GM19035 (cell line): ENCODE results near the gene APOBEC4.
"Not testable (repeated sequence)": the region's sequence is repeated elsewhere in the genome, so short reads cannot be mapped to it uniquely, and the experiment has no call there.

Source experiments
- ATAC-seq: cut with Tn5 transposase; IDR thresholded peaks from one replicate; pipeline ENCODE4 v1.9.1; 2021; ENCODE audit not compliant: unreplicated experiment

The APOBEC4 gene

GRCh38 chr1:183635099-183635605 is 18.0 kb downstream of the APOBEC4 start:
- ATAC-seq: peak; percentile 11

DNA sequence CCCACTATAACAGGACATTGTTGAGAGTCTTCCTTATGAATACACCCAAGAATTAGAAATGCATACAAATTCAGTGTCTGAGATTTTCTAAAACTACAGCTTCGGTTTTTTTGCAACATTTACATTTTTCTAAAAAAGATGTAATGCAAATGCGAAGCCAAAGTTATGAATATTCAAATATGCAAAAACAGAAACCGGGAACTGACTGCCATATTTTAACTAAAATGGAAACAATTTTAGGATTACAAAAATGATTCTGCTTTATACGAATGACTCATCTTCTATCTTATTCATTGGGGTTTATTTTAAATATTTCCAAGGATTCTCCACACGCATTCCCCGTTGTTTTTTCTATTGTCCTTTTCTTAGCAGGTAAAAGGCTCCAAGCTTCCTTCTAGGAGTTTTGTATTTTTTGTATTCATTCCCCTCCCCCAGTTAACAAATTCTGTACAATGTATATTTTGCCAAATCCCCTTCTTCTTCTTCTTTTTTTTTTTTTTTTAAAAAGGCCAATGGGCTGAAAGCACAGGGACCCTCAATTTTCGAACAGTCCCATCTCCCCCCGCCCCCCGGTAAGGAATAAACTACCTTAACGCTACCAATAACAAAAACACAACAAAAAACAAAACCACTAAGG is 18.6 kb downstream of the APOBEC4 start:
- ATAC-seq: no peak

- ATAC-seq: peak; percentile 34
Observed at GRCh38 chr1:183633676-183634343, 19.3 kb downstream of the APOBEC4 start.

DNA sequence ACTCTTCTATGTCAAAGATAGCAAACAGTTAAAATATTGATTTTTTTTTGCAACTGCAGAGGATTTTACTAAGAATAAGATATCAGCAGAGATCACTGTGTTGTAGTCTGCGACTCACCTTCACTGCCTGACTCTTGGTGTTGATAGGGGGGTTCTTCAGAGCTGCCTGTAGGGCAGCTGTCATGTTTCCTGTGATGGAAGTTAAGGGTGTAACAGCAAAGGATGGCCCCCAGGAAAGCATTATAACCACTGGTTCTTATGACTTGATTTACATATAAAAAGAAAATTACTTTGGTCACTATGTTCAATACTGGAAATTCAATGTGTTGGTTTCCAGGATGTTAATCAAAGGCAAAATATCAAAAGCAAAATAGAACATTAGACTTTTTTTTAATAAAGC is 20.2 kb downstream of the APOBEC4 start:
- no peak for ATAC-seq

DNA sequence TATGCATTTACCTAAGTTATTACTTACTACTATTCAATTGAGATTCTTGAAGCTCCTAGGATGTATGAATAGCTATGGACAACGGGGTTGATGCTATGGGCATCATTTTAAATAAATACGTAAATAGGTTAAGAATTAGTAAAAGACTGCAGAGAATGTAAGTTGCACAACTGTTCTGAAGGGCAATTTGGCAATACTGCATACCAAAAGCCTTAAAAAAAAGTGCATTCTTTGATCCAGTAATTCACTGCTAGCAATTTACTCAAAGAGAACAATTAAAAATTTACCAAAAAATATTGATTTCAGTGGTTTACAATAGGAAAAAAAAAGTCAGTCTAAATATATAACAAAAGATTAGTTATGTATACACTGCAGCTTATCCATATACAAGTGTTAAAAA is 21.0 kb downstream of the APOBEC4 start:
- ATAC-seq: no peak

GRCh38 chr1:183630748-183631147 is 22.4 kb downstream of the APOBEC4 start:
- ATAC-seq: no peak

DNA sequence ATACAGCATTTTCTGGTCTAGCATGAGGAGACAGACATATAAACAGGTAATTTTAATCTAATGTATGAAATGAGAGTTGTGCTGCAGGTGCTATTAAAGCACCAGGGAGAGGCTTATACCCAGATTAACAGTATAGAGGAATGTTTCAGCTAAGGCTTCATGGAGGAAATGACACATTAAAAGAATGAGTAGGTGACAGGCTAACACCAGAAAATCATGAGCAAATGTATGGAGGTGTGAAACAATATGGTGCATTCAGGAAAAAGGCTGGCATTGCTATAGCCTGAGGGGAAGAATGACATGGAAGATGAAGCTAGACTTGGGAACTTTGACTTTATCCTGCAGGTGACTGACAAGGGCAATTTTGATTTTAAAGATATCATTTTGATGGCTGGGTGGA is 24.6 kb downstream of the APOBEC4 start:
- ATAC-seq: no peak

GRCh38 chr1:183626236-183626635 is 26.9 kb downstream of the APOBEC4 start:
- ATAC-seq: not testable (repeated sequence)

GRCh38 chr1:183622884-183623785 is 30.0 kb downstream of the APOBEC4 start:
- ATAC-seq: peak; percentile 88

DNA sequence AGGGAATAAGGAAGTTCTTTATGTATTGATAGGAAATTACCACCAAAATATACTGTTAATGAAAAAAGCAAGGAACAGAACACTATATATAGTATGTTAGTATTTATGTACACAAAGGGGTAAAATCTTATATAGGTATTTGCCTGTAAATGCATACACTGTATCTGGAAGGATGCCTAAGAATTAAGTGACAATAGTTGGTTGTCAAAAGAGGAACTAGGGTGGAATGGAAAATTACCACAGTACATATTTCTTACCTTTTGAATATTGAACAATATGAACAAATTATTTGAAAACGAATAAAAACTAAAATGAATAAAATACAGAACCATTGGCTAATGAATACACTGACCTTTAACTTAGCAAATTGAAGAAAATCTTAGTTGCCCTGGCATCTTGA is 31.1 kb downstream of the APOBEC4 start:
- no peak for ATAC-seq

DNA sequence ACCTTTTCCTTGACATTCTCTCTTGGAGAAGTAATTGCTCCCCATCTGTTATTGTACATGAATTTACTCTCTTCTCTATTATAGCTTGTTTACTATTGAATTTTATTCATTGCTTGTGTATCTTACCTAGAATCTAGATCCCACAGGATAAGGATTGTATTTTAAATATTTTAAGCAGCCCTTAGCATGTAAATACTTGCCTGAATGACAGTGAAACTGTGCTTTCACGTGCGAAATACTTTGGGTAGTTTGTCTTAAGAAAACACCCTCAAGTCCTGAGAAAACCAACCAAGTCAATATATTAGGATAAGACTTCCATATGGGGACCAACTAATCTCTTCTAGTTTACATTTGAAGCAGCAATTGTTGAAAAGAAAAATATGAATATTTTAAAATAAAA is 32.8 kb downstream of the APOBEC4 start:
- ATAC-seq: no peak

GRCh38 chr1:183619781-183620180 is 33.3 kb downstream of the APOBEC4 start:
- ATAC-seq: no peak

- not testable (repeated sequence) for ATAC-seq
Observed at GRCh38 chr1:183618202-183618601, 34.9 kb downstream of the APOBEC4 start.

DNA sequence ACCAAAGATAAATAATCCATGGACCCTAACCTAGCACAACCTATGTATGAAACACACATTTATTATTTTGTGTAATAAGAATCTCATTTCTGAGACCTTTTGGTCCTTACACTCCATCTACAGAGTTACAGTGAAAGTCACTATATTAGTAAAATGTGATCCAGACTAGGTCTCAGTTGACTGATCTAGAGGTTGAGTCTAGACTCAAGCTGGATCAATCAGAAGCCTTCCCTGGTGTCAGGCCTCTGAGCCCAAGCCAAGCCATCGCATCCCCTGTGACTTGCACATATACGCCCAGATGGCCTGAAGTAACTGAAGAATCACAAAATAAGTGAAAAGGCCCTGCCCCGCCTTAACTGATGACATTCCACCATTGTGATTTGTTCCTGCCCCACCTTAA is 40.1 kb downstream of the APOBEC4 start:
- not testable (repeated sequence) for ATAC-seq

GRCh38 chr1:183612407-183612806 is 40.7 kb downstream of the APOBEC4 start:
- no peak for ATAC-seq

DNA sequence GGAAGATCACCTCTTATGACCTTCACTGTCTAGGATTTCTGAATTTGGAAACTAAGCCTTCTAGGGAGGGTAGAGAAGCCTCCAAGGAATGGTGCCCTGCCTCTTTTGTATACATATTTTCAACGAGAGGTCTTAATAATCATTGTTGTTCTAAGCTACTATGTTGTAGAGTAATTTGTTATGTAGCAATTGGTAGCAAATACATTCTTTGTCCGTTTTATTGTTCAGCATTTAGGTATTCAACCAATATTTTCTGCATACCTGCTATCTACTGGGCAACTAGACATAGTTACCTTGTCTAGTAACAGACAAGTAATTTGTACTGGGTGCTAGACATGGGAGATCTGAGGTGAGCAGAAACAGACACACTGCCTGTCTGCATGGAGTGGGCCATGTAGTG is 42.1 kb downstream of the APOBEC4 start:
- no peak for ATAC-seq

GRCh38 chr1:183609759-183610452 is 43.2 kb downstream of the APOBEC4 start:
- no peak for ATAC-seq

- ATAC-seq: no peak
Observed at GRCh38 chr1:183609313-183609712, 43.8 kb downstream of the APOBEC4 start.

- no peak for ATAC-seq
Observed at GRCh38 chr1:183607322-183607980, 45.7 kb downstream of the APOBEC4 start.

DNA sequence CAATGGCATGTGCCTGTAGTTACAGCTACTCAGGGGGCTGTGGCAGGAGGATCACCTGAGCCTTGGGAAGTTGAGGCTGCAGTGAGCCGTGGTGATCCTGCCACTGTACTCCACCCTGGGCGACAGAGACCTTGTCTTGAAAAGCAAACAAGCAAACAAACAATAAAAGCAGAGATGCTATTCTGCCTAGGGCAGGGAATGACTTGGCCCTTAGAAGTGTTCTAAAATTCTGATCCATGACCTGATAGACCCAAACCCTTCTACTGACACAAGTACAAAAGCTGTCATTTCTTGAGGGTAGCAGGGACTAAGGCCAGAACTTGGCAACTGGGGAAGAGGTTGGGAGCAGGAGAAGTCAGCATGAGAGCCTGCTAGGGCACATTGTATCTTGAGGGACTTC is 47.2 kb downstream of the APOBEC4 start:
- no peak for ATAC-seq
